Stomach (tissue), 9 donors: ENCODE data around the gene TCF3. TPM values are rescaled to one million over a fixed set of nuclear protein-coding genes. Genes with fewer than 3 reads are reported as not detected.
"Not testable (repeated sequence)": the region's sequence is repeated elsewhere in the genome, so short reads cannot be mapped to it uniquely, and the experiment has no call there.

Source experiments
- DNase-seq, 2 donors: peaks; one replicate each; pipeline versions ENCODE4 v3.0.0 to v3.0.0-alpha.2; 2013 to 2019
- H3K27ac ChIP-seq, 5 donors: fragments of 200-600 bp in 4 of 5; sonication (generic) in 4 of 5; one replicate each; pipeline ENCODE4 v1.5.1; 2013 to 2019; ENCODE audit warnings: mild to moderate bottlenecking in 1 of 5, moderate library complexity in 1 of 5
- H3K27me3 ChIP-seq, 3 donors: fragments of 200-600 bp; sonication (generic); one replicate each; pipeline ENCODE4 v1.5.1; 2017 to 2019; ENCODE audit warnings: mixed run types in 1 of 3
- H3K36me3 ChIP-seq, 4 donors: fragments of 200-600 bp; sonication (generic); 1 replicate in 3 of 4; 2 replicates in 1 of 4; pipeline ENCODE4 v1.5.1; 2016 to 2019
- H3K4me1 ChIP-seq, 4 donors: fragments of 200-600 bp; sonication (generic); one replicate each; pipeline ENCODE4 v1.5.1; 2016 to 2019
- H3K4me3 ChIP-seq, 4 donors: fragments of 200-600 bp; sonication (generic) in 3 of 4; one replicate each; pipeline ENCODE4 v1.5.1; 2016 to 2019; ENCODE audit warnings: mild to moderate bottlenecking in 1 of 4
- H3K9me3 ChIP-seq, 4 donors: fragments of 200-600 bp; sonication (generic); one replicate each; pipeline ENCODE4 v1.5.1; 2016 to 2019
- CTCF ChIP-seq, 7 experiments: fragments of 450-650 bp in 4 of 7; fragments of 200-600 bp in 3 of 7; sonication (generic) in 3 of 7; IDR thresholded peaks; one replicate each; pipeline ENCODE4 v1.5.1; 2016 to 2019; ENCODE audit warnings: antibody characterized with exemption in 7 of 7, control low read depth in 2 of 7, mild to moderate bottlenecking in 1 of 7
- EP300 ChIP-seq: sonication (generic); formaldehyde crosslinking; IDR thresholded peaks from one replicate; pipeline ENCODE4 v1.6.1; 2017; ENCODE audit warnings: antibody characterized with exemption
- POLR2A ChIP-seq, 4 donors: fragments of 450-650 bp; IDR thresholded peaks; one replicate each; pipeline ENCODE4 v1.6.1; 2016; ENCODE audit warnings: antibody characterized with exemption in 4 of 4, control low read depth in 2 of 4, mild to moderate bottlenecking in 1 of 4, moderate library complexity in 1 of 4
- POLR2AphosphoS5 ChIP-seq, 3 donors: sonication (generic); formaldehyde crosslinking; IDR thresholded peaks; one replicate each; pipeline ENCODE4 v1.6.1; 2016; ENCODE audit warnings: antibody characterized with exemption in 3 of 3
- whole genome bisulfite sequencing, 5 donors: extraction: QIAGEN DNeasy Blood & Tissue Kit in 3 of 5; methylation state at CpG; one replicate each; pipeline versions ENCODE4 v1.1.5 to v1.1.7; 2013 to 2018; 5-methylcytosine and 5-hydroxymethylcytosine counted together
- intact Hi-C: fragments of 100-400 bp; cut with DNase I; formaldehyde crosslinking; loops from one replicate; pipeline ENCODE4 v1.15.1; 2023; ENCODE audit warnings: low total_unique reads
- polyA plus RNA-seq, 3 donors: library from polyadenylated mRNA; stranded (reverse); fragments of 200-250 nt; gene quantifications; one replicate each; pipeline ENCODE4 v1.2.3, GENCODE V29; 2013
- total RNA-seq, 5 donors: library from RNA; depleted of rRNA; stranded (reverse); fragments of >200 nt; gene quantifications; one replicate each; pipeline versions ENCODE4 v1.1.0 to v1.2.3, GENCODE V29; 2014 to 2016
- donor health status: healthy with polysubstance abuse.
- donor health status: Bipolar disorder and iron deficiency.
- donor health status: healthy.

The TCF3 gene
- total and polyA plus RNA-seq, 8 donors = 12.8 to 90.2 (median 34.1) TPM

- Histone ChIP-seq H3K4me1 (peaks cover 0 to 14% (median 13%) of the 10 kb centered on the region in 4 donors), H3K27ac (no peak overlapping the region), H3K27me3 (peaks cover 8 to 55% (median 15%) of the 10 kb centered on the region in 3 donors), H3K4me3 (no peak overlapping the region), H3K36me3 (no peaks in the 10 kb centered on the region), H3K9me3 (no peaks in the 10 kb centered on the region)
- WGBS, 5 donors = 68 to 82% (median 74%) methylated on average over 5 to 13 of the region's 13 CpGs
- intact Hi-C loops = no loop called here
- DNase-seq = no peak
- no peak for TF ChIP-seq CTCF (IDR thresholded peaks at IDR 0.05)
- no peak for TF ChIP-seq POLR2A (IDR thresholded peaks at IDR 0.05)
- TF ChIP-seq POLR2AphosphoS5 (IDR thresholded peaks at IDR 0.05) = no peak
- no peak for TF ChIP-seq EP300
Observed at GRCh38 chr19:1663852-1664251, 11.4 kb upstream of the TCF3 start.

DNA sequence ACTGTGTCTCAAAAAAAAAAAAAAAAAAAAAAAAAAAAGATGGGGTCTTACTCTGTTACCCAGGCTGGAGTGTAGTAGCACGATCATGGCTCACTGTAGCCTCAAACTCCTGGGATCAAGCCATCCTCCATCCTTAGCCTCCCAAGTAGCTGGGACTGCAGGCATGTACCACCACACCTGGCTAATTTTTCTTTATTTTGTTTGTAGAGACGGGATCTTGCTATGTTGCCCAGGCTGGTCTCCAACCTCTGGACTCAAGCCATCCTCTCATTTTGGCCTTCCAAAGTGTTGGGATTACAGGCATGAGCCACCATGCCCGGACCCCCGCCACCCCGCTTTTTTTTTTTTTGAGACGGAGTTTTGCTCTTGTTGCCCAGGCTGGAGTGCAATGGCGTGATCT lies 10.8 kb upstream of the TCF3 start:
- H3K4me1 ChIP-seq = peaks cover 2 to 14% (median 11%) of the 10 kb centered on the region in 4 donors
- 89 to 95% (median 94%) methylated on average over 7 of the region's 7 CpGs for WGBS, 5 donors
- peaks cover 8 to 55% (median 9%) of the 10 kb centered on the region in 3 donors for H3K27me3 ChIP-seq
- H3K9me3 ChIP-seq, H3K36me3 ChIP-seq, H3K4me3 ChIP-seq, DNase-seq, intact Hi-C loops, H3K27ac ChIP-seq: not testable (repeated sequence)

- intact Hi-C loops = no loop called here
- no peak for DNase-seq
- Histone ChIP-seq H3K4me1 (peaks cover 8 to 20% (median 12%) of the 10 kb centered on the region in 4 donors), H3K4me3 (no peak overlapping the region), H3K27me3 (peaks cover under 1 to 49% (median 2%) of the 10 kb centered on the region in 3 donors), H3K36me3 (no peaks in the 10 kb centered on the region), H3K9me3 (no peaks in the 10 kb centered on the region), H3K27ac (no peak overlapping the region)
- TF ChIP-seq CTCF (IDR thresholded peaks at IDR 0.05) (no peak), EP300 (no peak), POLR2AphosphoS5 (IDR thresholded peaks at IDR 0.05) (no peak), POLR2A (IDR thresholded peaks at IDR 0.05) (no peak)
- 88 to 99% (median 98%) methylated on average over 4 of the region's 4 CpGs for WGBS, 5 donors
Observed at GRCh38 chr19:1661995-1662394, 9.6 kb upstream of the TCF3 start.

- no peaks in the 10 kb centered on the region for H3K9me3 ChIP-seq
Observed at GRCh38 chr19:1659084-1659427, 6.6 kb upstream of the TCF3 start.

More at GRCh38 chr19:1659084-1659427, 6.6 kb upstream of the TCF3 start:
- TF ChIP-seq POLR2A (IDR thresholded peaks at IDR 0.05) = no peak
- TF ChIP-seq POLR2AphosphoS5 (IDR thresholded peaks at IDR 0.05) = no peak
- TF ChIP-seq CTCF (IDR thresholded peaks at IDR 0.05) = no peak
- TF ChIP-seq EP300 = no peak
- Histone ChIP-seq H3K4me3 (no peak overlapping the region), H3K27me3 (peaks cover 0 to 26% (median 2%) of the 10 kb centered on the region in 3 donors), H3K4me1 (peaks cover 9 to 37% (median 17%) of the 10 kb centered on the region in 4 donors), H3K36me3 (no peaks in the 10 kb centered on the region), H3K27ac (no peak overlapping the region)
- WGBS, 5 donors = 45 to 58% (median 51%) methylated on average over 4 of the region's 4 CpGs
- DNase-seq = no peak
- intact Hi-C loops = no loop called here
